ENCODE measurements around the gene LYST.
"Not testable (repeated sequence)": the region's sequence is repeated elsewhere in the genome, so short reads cannot be mapped to it uniquely, and the experiment has no call there.

LYST gene

GRCh38 chr1:235651170-235651806, 215.4 kb downstream of the LYST start:
- TF ChIP-seq CTCF (IDR thresholded peaks at IDR 0.05; ENCODE audit: borderline replicate concordance, insufficient read depth, low read depth, low read length), result no peak
- no peak overlapping the region for H3K4me3 ChIP-seq (ENCODE audit: low read depth, low read length)

GRCh38 chr1:235650341-235651169, 216.2 kb downstream of the LYST start:
- peak overlapping the region; percentile 3 for H3K4me3 ChIP-seq (ENCODE audit: low read depth, low read length)
- TF ChIP-seq CTCF (IDR thresholded peaks at IDR 0.05; ENCODE audit: borderline replicate concordance, insufficient read depth, low read depth, low read length), result no peak

- no peak for TF ChIP-seq CTCF (IDR thresholded peaks at IDR 0.05; ENCODE audit: borderline replicate concordance, insufficient read depth, low read depth, low read length)
- peak within 1 kb of the TSS; percentile 49 for H3K4me3 ChIP-seq (ENCODE audit: low read depth, low read length)
Observed at GRCh38 chr1:235649368-235650163, 217.1 kb downstream of the LYST start, which contains the start of gene GNG4. TSS of gene GNG4 (minus strand) at chr1:235649784. CDS start at chr1:235583838, 65,946 bp downstream.

- no peak for TF ChIP-seq CTCF (IDR thresholded peaks at IDR 0.05; ENCODE audit: borderline replicate concordance, insufficient read depth, low read depth, low read length)
- H3K4me3 ChIP-seq (ENCODE audit: low read depth, low read length), result no peak overlapping the region
Observed at GRCh38 chr1:235648954-235649367, 217.7 kb downstream of the LYST start.

GRCh38 chr1:235648407-235648907, 218.2 kb downstream of the LYST start:
- no peak for TF ChIP-seq CTCF (IDR thresholded peaks at IDR 0.05; ENCODE audit: borderline replicate concordance, insufficient read depth, low read depth, low read length)
- H3K4me3 ChIP-seq (ENCODE audit: low read depth, low read length), result no peak overlapping the region

GRCh38 chr1:235647537-235647936, 219.2 kb downstream of the LYST start:
- H3K4me3 ChIP-seq (ENCODE audit: low read depth, low read length), result not testable (repeated sequence)

- H3K4me3 ChIP-seq (ENCODE audit: low read depth, low read length), result no peak overlapping the region
- no peak for TF ChIP-seq CTCF (IDR thresholded peaks at IDR 0.05; ENCODE audit: borderline replicate concordance, insufficient read depth, low read depth, low read length)
Observed at GRCh38 chr1:235646463-235646862, 220.2 kb downstream of the LYST start.

Data from GM12875 (cell line).